NCI-H226 (cell line): Measurements from ENCODE around the gene TAS2R16.

Source experiments
- DNase-seq: peaks from one replicate; pipeline ENCODE4 v3.0.0-alpha.2; 2015

The TAS2R16 gene, protein sequence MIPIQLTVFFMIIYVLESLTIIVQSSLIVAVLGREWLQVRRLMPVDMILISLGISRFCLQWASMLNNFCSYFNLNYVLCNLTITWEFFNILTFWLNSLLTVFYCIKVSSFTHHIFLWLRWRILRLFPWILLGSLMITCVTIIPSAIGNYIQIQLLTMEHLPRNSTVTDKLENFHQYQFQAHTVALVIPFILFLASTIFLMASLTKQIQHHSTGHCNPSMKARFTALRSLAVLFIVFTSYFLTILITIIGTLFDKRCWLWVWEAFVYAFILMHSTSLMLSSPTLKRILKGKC

DNA sequence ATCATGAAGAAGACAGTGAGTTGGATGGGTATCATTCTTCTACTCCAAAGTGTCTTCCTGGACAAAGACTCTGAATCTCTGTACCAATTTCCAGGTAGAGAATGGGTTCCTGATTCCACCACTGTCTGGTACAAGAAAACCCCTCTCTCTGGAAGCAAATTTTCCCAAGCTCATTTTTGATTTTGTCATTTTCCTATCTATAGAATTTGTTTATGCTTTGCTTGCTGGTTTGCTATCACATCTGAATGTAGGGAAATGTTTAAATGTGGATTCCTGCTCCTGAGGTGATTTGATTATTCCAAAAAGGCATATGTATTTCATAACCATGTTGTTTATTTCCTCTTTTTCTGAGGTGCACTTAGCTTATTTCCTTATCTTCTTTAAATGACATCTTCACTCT lies at the start of gene TAS2R16:
TSS of gene TAS2R16 (minus strand) at position 101 of the 400 bp plus-strand sequence. CDS start at position 35, 66 bp downstream.
- no peak for DNase-seq

DNA sequence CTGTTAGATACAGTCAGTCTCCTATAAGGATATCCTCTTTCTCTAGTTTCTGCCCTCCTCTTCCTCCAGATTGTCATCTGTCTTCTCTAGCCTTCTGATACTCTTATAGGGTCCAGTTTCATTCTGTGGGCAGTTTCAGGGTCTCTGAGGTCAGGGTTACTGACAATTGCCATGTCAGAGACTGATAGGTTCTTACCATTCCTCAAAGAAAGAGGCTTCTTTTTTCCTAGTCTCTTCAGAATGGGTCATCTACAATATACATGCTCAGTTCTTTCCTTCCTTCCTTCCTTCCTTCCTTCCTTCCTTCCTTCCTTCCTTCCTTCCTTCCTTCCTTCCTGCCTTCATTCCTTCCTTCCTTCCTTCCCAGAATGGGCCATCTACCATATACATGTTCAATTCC lies 48.1 kb upstream of the TAS2R16 start:
- no peak for DNase-seq

DNA sequence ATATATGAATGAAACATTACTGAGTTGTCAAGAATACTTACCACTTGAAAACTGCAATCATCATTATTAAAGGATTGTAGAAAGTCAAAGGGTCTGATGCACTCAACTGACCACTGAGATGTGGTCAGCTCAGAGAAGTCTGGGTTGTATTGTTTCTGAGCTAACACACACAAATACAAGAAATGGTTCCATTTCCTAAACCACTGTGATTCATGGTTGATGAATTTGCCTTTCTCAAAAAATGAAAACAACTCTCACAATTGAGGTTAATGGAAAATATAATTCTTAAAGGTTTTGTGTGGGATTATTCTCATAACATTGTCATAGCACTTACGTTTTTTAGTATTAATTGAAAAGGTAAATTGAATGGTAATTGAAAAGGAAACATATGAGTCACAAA lies 45.6 kb upstream of the TAS2R16 start:
- DNase-seq, result peak; percentile 59

DNA sequence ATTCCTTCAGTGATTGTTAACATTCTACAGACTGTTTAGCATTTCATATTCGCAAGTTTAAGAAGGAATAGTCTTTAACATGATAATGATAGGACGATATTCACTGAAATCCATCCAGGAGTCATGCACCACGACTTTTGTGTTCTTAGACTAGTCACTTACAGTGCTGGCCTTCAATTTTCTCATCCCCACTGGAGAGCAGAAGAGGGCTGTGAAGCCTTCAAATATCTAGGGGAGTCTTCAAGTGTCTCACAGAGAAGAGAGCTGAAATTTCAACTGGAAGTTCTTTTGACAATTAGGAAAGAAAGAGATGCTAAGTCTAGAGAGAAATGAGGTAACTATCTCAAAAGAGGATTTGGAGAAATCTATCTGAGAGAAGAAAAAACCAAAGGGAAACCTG lies 43.8 kb upstream of the TAS2R16 start:
- no peak for DNase-seq

DNA sequence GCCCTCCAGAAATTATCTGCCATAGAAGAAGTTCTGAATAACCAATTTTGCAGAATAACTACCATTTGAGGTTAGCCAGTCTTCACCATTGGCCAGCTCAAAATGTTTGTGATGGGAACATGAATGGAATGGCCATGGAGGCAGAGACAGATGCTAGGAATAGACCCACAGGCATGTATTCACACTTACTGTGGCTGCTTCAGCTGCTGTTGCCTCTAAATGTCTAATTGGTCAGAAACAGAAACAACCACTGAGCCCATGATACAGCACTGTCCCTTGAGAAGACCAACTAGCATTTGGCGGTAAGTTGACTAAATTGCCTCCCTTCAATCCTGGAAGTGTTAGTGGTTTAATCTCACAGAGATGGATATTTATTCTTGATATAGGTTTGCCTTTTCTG lies 38.6 kb upstream of the TAS2R16 start:
- DNase-seq, result no peak

DNA sequence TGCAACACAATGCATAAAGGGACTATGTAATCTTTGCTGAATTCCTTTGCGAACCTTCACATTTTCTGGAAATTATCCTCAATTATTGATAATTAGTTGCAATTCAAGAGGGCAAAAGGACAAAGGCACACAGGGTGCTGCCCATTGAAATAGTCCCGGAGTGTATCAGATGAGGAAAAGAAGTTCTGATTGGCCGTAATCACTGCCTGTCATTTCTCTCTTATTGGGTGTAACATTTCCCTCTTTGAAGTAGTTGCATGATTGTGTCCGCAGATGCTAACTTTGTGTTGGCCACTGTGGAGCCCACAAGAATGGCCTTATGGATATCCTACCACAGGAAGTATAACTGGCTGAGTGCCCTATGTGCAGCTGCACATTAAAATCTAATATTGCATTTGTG lies 35.1 kb upstream of the TAS2R16 start:
- no peak for DNase-seq

DNA sequence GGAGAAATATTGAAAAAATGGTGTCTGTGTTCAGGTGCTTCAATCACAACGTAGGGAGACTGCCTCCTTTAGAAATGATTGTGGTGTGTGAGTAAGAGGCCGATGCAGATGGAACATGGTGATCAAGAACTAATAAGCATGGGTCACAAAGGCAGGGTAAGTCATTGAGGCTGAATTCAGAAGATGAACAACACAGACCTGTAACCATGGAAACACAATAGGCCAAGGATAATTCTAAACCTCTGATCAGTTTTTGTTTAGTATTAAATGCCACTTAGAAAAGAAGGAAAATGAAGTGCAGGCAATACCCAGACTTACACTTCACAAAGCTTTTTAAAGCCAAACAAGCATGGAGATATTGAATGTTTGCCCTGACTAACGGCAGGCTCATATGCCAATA lies 32.8 kb upstream of the TAS2R16 start:
- DNase-seq, result no peak

DNA sequence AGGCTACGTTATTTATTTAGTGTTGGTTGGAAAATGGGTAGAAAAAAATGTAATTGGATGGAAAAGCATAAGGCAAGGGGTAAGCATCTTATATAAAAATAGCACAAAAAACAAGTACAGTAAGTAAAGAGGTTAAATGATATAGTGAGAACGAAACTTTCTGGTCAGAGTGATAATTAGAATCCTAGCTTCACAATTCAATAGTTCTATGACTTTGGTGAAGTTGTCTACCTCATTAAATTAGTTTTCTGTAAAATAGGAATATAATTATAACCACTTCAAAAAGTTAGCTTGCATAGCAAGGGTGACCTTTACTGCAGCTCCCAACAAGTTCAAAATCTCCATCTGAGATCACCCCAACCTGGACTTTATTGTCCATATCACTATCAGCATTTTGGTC lies 30.8 kb upstream of the TAS2R16 start:
- DNase-seq, result no peak

DNA sequence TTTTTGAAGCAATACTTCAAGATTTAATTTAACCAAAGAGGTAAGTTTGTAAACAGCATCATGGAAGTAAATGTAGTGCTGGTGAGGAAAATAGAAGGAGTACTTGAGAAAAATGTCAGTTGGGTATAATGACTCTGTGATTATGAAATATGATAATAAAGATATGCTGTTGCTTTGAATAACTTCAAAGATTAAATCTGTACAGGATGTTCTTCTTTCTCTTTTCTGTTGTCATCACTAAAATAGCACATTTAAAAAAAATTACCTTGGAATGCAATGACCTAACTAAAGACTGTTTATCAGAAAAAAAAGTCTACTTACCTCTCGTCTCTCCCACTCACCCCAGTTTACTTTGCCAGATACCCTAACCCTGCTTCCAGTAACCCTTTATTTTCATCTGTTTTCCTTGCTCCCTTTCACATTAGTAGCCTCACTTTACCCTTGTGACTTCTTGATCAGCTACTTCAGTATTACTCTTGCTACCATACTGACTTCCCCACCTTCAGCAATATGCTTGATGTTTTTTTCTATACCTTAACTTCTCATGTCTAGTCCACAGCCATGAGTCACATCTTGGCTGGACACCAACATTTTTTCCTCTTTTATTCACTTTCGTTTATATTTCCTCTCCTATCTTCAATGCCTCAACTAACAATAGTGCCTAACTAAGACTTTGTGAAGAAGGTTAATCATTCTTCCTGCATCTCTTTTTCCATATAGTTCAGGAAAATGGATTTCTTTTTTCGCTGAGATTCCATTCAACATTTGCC lies 29.7 kb upstream of the TAS2R16 start:
- DNase-seq, result peak; percentile 81

DNA sequence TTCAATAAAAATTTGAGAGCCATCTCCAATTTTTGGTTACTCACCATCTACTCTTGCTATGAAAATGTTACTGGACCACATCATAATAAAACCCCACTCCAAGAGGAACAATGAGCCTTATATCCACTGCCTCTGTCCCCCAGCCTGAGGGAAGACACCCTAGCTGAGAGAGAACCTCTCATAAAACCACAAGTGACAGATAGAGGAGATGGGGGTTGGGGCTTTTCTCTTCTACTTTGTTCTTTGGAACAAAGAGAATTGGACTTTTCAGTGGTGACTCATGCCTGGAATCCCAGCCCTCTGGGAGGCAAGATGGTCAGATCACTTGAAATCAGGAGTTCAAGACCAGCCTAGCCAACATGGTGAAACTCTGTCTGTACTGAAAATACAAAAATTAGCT lies 27.6 kb upstream of the TAS2R16 start:
- no peak for DNase-seq

DNA sequence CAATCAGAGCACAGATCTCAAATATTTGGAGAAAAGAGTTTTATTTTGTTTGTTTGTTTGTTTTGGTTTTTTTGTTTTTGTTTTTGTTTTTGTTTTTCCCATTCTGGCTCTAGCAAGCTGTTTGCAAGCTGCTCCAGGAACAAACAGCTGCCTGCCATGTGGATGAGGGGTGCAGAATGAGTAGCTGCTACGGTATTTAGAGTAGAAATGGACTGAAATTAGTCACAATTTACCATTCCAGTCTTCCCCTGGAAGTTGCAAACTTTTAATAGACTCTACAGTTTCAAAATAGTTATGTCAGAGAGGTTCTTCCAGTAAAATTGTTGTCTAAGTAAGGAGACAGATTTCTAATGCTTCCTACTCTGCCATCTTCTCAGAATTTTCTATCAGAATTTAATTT lies 27.1 kb upstream of the TAS2R16 start:
- no peak for DNase-seq

DNA sequence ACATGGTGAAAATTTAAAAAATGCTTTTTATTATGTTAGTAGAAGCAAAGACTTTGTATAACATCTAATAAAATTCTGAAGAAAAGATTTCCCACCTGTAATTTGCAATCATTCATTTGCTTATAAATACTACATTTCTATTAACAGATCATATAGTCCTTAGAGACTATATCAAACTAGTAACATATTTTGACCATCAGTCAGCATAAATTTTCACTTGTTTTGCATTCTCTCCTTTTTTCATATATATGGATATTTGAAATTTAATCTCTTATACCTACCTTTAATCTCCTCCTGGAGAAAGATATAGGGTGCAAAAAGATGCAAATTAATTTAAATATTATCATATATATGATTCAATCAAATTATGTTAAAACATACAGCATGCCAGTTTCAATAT lies 16.9 kb upstream of the TAS2R16 start:
- DNase-seq, result no peak

DNA sequence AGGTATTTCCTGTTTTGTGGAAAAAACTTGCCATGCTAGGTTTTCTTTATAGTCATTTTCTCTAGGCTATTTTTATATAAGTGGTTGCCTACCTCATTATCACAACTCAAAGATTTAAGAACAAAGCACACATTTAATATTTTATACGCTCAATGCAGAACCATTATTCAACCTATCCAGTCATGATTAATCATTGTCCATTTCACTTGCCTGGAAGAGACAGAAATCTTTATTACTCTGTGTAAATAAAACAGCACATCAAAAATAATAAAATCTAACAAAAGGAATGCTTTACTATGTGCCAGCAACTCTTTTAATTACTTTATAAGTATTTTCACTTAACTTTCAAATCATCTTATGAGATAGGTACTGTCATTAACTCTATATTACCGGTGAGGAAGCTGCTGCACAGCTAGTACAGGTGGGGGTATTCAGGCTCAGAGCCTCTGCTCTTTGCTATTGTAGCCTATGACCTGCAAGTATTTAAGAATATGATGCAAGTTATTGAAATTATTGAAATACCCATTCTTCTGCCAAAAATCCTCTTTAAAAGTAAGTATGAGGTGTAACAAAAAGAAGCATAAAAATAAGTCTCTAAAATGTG lies 16.4 kb upstream of the TAS2R16 start:
- no peak for DNase-seq

DNA sequence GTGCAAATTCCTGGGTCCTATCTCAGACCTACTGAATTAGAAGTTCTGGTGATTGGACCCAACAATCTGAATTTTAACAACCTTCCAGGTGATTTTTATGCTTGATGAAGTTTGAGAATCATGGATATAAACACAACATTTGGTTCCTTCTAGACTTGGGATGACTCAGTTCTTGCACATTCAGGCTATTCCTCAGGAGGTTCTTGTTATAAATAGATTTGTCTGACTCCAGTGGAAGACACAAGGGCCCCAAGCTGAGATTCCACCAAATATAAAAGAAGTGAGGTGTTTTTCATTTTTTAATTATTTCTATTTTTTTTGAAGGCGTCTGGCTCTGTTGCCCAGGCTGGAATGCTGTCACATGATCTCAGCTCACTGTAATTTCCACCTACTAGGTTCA lies 9.4 kb upstream of the TAS2R16 start:
- DNase-seq, result peak; percentile 43

DNA sequence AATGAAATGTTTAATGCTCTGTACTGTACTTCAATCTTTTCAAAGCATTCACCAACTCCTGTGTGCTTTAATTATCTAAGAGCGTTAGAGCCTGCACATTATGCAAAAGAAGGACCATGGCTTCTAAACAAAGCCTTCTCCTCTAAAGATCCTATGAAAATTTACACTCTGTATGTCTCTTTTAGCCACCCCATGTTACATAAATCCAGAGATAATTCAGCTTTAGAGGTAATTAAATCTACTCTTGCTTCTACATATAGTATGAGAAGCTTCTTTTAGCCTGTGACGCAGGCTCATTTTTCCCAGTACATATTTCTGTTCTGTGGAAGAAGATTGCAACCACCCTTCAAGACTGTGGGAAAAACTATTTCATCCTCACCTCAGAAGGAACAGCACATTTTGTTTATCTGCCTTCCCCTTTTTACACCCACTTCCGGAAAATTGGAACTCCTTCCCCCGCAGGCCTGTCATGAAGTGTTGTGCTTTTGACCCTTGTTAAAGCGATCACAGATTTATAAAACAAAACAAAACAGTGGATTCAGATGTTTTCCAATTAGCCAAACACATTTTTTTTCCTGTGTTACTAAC lies 8.1 kb upstream of the TAS2R16 start:
- DNase-seq, result no peak

DNA sequence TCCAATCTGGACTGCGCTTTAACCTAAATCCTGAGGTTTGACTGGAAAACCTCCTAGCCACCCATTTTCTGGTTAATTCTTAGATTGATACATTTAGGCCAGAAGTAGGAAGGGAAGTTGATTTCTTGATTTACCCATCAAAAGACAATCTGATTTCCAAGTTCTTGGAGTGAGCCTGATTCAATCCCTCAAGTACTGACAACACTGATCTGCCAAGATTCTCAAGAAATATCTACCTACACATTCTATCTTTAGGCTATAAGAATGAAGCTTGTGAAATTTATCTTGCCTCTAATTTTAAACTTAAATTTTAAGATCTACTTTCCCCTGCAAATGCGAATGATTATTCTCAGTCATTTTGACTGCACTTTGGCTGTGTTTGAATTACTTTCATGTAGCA lies 5.9 kb downstream of the TAS2R16 start:
- DNase-seq, result no peak

DNA sequence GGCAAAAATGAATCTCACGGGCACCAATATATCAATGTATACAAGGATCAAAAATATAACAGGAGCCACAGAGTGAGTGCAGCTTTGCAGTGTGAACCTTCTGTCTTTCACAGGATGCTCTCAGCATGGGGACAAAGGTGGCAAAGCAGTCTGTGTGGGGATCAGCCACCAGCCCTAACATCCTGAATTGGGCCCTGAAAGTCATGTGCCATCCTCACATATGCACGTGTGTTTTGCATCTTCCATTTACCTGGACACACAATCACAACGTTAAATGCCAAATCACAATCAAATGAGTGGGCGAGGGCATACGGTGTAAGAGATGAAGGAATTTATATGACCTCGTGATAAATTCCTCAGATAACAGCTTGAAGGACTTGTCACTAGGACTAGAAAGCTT lies 6.5 kb downstream of the TAS2R16 start:
- no peak for DNase-seq

DNA sequence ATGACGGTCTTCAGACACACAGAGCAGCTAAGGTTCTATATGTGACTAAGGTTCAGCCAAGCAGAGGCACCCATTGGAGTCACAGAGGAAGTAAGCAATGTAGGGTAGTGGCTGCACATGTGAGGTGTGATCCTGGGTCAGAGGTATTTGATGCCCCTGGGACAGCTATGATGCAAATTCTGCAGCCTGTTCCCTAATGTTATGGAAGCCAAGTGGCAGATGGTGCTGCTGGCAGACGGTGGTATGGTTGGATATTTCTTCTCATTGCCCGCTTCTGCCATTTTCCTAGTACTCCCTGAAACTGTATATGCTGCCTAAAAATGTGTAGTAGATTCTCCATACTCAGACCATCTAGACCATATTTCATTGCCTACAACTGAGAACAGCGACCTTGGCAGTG lies 7.2 kb downstream of the TAS2R16 start:
- DNase-seq, result no peak

DNA sequence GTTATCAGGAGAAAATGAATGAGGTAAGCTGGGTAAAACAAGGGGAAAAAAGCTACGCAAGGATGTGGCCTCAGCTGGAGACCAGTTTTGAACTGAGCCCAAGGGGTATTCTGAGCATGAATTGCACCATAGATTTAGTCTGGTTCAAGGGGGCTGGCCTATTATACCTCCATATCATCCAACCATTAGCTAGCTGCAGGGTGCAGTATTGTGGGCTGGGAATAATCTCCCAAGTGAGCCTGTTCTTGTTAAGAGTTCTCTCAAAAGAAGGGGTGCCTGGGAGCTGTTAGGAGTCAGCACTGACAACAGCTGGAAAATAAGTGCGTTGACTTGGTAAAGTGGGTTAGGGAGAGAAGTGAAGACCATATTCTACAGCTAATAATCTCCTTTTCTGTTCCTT lies 8.0 kb downstream of the TAS2R16 start:
- DNase-seq, result no peak

DNA sequence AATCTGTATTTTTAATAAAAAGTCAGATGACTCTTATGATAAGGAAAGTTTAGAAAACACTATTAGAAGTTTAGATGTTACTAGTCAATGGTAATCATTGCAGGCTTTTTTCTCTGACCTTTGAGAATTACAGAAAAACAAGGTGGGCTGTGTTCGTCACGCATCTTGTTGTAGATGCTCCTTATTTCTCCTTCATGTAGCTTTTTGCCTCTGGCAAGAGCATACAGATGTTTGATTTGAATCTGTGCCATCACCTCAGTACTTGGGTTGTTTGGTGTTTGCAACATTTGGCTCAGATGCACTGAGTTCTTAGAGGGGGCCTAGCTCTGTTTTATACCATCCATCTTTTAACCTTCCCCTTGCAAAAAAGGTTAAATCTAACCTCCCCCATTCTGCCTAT lies 11.5 kb downstream of the TAS2R16 start:
- no peak for DNase-seq

DNA sequence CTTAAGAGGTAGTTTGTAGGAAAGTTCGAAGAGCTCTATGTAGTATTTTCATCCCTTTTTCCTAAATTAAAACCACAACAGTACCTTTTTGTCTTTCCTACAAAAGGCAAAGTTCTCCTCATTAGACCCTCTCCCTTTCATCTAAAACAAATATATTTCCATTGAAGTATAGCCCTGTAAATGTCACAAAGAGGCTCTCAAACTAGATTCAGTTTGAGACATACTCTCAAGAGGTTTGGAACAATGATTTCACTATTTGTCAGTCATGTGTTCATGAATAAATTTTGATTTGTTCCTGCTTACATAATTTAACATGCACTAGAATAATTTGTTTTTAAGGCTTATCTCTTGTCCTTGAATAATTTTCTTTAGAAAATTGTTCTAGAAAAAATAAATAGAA lies 12.2 kb downstream of the TAS2R16 start:
- no peak for DNase-seq

DNA sequence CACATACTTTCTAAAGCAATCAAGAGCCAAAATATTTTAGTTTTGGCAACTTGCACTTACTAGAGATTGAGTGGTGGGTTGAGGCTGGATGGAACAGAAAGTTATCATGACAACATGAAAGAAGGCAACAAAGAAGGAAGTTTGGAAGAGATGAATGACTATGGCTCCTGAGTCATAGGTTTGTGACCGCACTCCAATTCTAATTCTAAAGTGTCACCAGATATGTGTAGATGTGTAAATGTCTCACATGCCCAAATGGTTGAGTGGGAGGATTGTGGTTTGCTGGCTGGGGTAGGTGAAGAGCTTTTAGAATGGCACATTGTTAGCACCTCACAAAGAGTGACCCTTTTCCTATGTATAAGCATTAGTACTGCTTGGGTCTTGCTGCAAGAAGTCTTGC lies 20.2 kb downstream of the TAS2R16 start:
- no peak for DNase-seq

DNA sequence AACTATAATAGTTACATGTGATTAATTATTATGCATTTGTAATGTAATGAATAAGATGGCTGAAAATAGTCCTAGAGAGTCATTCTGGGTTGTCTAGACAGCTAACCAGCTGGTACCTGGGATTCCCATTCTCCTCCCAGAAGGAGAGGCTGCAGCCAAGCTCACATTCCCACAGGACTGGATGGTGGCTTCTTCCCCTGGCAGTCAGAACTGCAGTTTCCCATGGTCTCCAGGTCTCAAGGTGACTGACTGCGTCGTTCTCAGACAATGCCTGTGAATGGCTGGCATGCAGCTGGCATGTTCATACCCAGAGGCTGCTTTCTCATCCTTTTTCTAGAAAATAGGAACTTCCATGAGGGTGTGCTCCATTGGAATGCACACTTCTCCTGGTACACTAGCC lies 21.3 kb downstream of the TAS2R16 start:
- DNase-seq, result no peak

DNA sequence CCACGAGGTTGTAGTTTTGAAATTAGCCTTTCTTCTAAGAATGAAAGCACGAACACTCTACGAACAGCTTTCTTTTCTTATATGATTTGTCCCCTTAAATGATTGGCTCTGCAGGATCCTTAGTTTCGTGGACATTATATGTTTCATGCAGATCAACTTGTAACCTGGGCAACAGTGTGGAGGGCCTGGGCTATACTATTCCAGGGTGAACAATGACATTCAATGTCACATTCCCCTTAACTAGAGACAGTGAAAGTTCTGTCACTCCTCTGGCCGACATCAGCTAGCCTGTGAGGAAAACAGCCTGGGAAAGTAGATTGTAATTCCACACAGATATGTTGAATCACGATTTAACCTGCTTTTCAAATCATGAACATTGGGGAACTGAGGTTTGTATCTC lies 23.4 kb downstream of the TAS2R16 start:
- DNase-seq, result no peak
